Measurements from ENCODE around the gene EFCAB5. TPM values are rescaled to one million over a fixed set of nuclear protein-coding genes. Genes with fewer than 3 reads are reported as not detected.
A peak's percentile ranks its signal among the peaks of the same experiment; 100 is the strongest.
"Not testable (repeated sequence)": the region's sequence is repeated elsewhere in the genome, so short reads cannot be mapped to it uniquely, and the experiment has no call there.

EFCAB5 gene
- polyA plus RNA-seq, 6 donors from 2014 or later, result 0.88 to 2.6 (median 1.6) TPM; not detected in 1

- Mint-ChIP-seq H3K36me3 (no peaks in the 10 kb centered on the region), H3K9me3 (no peaks in the 10 kb centered on the region), H3K4me1 (peaks cover 4 to 15% (median 14%) of the 10 kb centered on the region in 3 donors), H3K27me3 (no peaks in the 10 kb centered on the region), H3K27ac (peak overlapping the region in 1 of 6 donors; percentile 22), H3K4me3 (no peak overlapping the region)
- DNase-seq (no peak), ATAC-seq (ENCODE audit: low read depth in 2 of 2) (no peak)
These were observed 191.2 kb downstream of the EFCAB5 start for GRCh38 chr17:30132615-30133014.

GRCh38 chr17:30133197-30133596 lies 191.8 kb downstream of the EFCAB5 start:
- no peak overlapping the region for H3K4me3 Mint-ChIP-seq
- no peaks in the 10 kb centered on the region for H3K27me3 Mint-ChIP-seq
- ATAC-seq (ENCODE audit: low read depth in 2 of 2) (no peak), DNase-seq (no peak)
- peaks cover 9 to 15% (median 14%) of the 10 kb centered on the region in 3 donors for H3K4me1 Mint-ChIP-seq
- H3K27ac Mint-ChIP-seq, result peak overlapping the region in 1 of 6 donors; percentile 11
- H3K9me3 Mint-ChIP-seq, result no peaks in the 10 kb centered on the region
- H3K36me3 Mint-ChIP-seq, result no peaks in the 10 kb centered on the region

- Mint-ChIP-seq H3K9me3 (no peaks in the 10 kb centered on the region), H3K27ac (no peak overlapping the region), H3K36me3 (no peaks in the 10 kb centered on the region), H3K4me1 (peaks cover 11 to 21% (median 14%) of the 10 kb centered on the region in 3 donors), H3K27me3 (no peaks in the 10 kb centered on the region), H3K4me3 (no peak overlapping the region)
- DNase-seq (no peak), ATAC-seq (ENCODE audit: low read depth in 2 of 2) (no peak)
These were observed 193.1 kb downstream of the EFCAB5 start for GRCh38 chr17:30134551-30134950.

- Mint-ChIP-seq H3K27me3 (no peaks in the 10 kb centered on the region), H3K36me3 (no peaks in the 10 kb centered on the region), H3K4me3 (no peak overlapping the region), H3K9me3 (no peaks in the 10 kb centered on the region), H3K4me1 (peaks cover 8 to 14% (median 11%) of the 10 kb centered on the region in 3 donors), H3K27ac (no peak overlapping the region)
- DNase-seq (no peak), ATAC-seq (ENCODE audit: low read depth in 2 of 2) (no peak)
These were observed 195.7 kb downstream of the EFCAB5 start for GRCh38 chr17:30137158-30137557.

GRCh38 chr17:30147860-30148259 lies 206.4 kb downstream of the EFCAB5 start:
- peak overlapping the region in 1 of 6 donors; percentile 72 for H3K27ac Mint-ChIP-seq
- not testable (repeated sequence) for DNase-seq; ATAC-seq (ENCODE audit: low read depth in 2 of 2)

GRCh38 chr17:30148376-30148775 lies 206.9 kb downstream of the EFCAB5 start:
- no peak for DNase-seq
- peaks cover 10 to 22% (median 15%) of the 10 kb centered on the region in 3 donors for H3K4me1 Mint-ChIP-seq
- peaks cover 6 to 16% of the 10 kb centered on the region in 2 donors for H3K36me3 Mint-ChIP-seq
- H3K27ac Mint-ChIP-seq, result peak overlapping the region in 1 of 6 donors; percentile 72
- no peaks in the 10 kb centered on the region for H3K27me3 Mint-ChIP-seq
- no peak for ATAC-seq (ENCODE audit: low read depth in 2 of 2)
- no peaks in the 10 kb centered on the region for H3K9me3 Mint-ChIP-seq
- H3K4me3 Mint-ChIP-seq, result no peak overlapping the region

More at GRCh38 chr17:30147860-30148259, 206.4 kb downstream of the EFCAB5 start:
- H3K4me1 Mint-ChIP-seq, result peaks cover 10 to 22% (median 15%) of the 10 kb centered on the region in 3 donors
- H3K36me3 Mint-ChIP-seq, result peaks cover 6 to 12% of the 10 kb centered on the region in 2 donors
- not testable (repeated sequence) for H3K9me3 Mint-ChIP-seq, H3K27me3 Mint-ChIP-seq, H3K4me3 Mint-ChIP-seq

GRCh38 chr17:30151471-30151870 lies 210.0 kb downstream of the EFCAB5 start:
- Mint-ChIP-seq H3K9me3 (no peaks in the 10 kb centered on the region), H3K27ac (no peak overlapping the region), H3K36me3 (peaks cover 6 to 17% of the 10 kb centered on the region in 2 donors), H3K4me1 (peaks cover 14 to 22% (median 15%) of the 10 kb centered on the region in 3 donors), H3K27me3 (no peaks in the 10 kb centered on the region), H3K4me3 (no peak overlapping the region)
- DNase-seq (no peak), ATAC-seq (ENCODE audit: low read depth in 2 of 2) (no peak)

- Mint-ChIP-seq H3K27me3 (no peaks in the 10 kb centered on the region), H3K27ac (no peak overlapping the region), H3K9me3 (peaks cover 0 to 4% (median 0%) of the 10 kb centered on the region in 7 donors), H3K4me3 (peak overlapping the region in 1 of 8 donors; percentile 67), H3K4me1 (peaks cover 25 to 30% (median 26%) of the 10 kb centered on the region in 3 donors), H3K36me3 (peaks cover 6 to 18% of the 10 kb centered on the region in 2 donors)
- DNase-seq (no peak), ATAC-seq (ENCODE audit: low read depth in 2 of 2) (no peak)
These were observed 212.0 kb downstream of the EFCAB5 start for GRCh38 chr17:30153463-30153862.

- peaks cover 33 to 43% (median 39%) of the 10 kb centered on the region in 3 donors for H3K4me1 Mint-ChIP-seq
- H3K27ac Mint-ChIP-seq, result peak overlapping the region in 2 of 6 donors; percentile 26 to 42
- peaks cover 5 to 16% (median 13%) of the 10 kb centered on the region in 7 donors for H3K9me3 Mint-ChIP-seq
- peaks cover 22 to 30% of the 10 kb centered on the region in 2 donors for H3K36me3 Mint-ChIP-seq
- no peaks in the 10 kb centered on the region for H3K27me3 Mint-ChIP-seq
- DNase-seq, result no peak
- ATAC-seq (ENCODE audit: low read depth in 2 of 2), result no peak
- no peak overlapping the region for H3K4me3 Mint-ChIP-seq
These were observed 214.0 kb downstream of the EFCAB5 start for GRCh38 chr17:30155389-30155788.

Other genes starting within 250 kb of the EFCAB5 start
- gene SSH2, start 11.4 kb upstream of the EFCAB5 start, polyA plus RNA-seq (ENCODE audit: low read depth in 6 of 6), result 10 to 100 TPM; 46.3 to 96.7 (median 65.5) TPM
- gene NSRP1, start 175.2 kb downstream of the EFCAB5 start, polyA plus RNA-seq (ENCODE audit: low read depth in 6 of 6), result 10 to 100 TPM; 26.2 to 42.8 (median 34.7) TPM

Data from naive B cell (primary cell).